GM18508 (cell line): Measurements from ENCODE around the gene KIR2DL3.
"Not testable (repeated sequence)": the region's sequence is repeated elsewhere in the genome, so short reads cannot be mapped to it uniquely, and the experiment has no call there.

Source experiments
- ATAC-seq: cut with Tn5 transposase; IDR thresholded peaks from one replicate; pipeline ENCODE4 v1.9.1; 2021; ENCODE audit warnings: moderate number of reproducible peaks; ENCODE audit not compliant: insufficient read depth, unreplicated experiment

The KIR2DL3 gene

GRCh38 chr19:54738306-54738705 is at the start of gene KIR2DL3:
Gene KIR2DL3, plus strand, starts transcription at chr19:54738513. Its CDS starts 33 bp downstream, at chr19:54738546.
- not testable (repeated sequence) for ATAC-seq

GRCh38 chr19:54691582-54692297 is 46.6 kb upstream of the KIR2DL3 start:
- no peak for ATAC-seq

DNA sequence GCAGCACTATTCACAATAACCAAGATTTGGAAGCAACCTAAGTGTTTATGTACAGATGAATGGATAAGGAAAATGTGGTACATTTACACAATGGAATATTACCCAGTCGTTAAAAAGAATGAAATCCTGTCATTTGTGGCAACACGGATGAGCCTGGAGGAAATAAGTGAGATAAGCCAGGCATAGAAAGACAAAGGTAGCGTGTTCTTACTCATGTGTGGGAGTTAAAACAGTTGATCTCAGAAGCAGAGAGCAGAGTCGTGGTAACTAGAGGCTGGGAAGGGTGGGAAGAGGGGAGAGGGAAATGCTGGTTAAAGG is 46.1 kb upstream of the KIR2DL3 start:
- no peak for ATAC-seq

DNA sequence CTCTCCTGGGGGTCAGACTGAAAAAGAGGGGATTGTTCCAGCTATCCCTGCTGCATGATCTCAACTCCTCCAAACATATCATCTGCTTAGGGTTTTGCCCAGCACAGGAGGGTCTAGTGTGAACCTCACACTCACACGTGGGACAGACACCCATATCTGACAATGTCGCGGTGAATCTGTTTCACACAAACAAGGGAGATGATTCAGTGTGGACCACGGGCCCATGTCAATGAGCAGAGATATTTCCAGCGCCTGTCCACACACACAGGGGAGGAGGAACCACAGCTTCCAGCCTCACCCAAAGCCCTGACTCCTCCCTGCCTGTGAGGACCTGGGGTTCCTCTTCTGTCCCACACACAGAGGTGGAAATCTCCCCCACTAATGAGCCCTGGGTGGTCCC is 43.7 kb upstream of the KIR2DL3 start:
- ATAC-seq = no peak

DNA sequence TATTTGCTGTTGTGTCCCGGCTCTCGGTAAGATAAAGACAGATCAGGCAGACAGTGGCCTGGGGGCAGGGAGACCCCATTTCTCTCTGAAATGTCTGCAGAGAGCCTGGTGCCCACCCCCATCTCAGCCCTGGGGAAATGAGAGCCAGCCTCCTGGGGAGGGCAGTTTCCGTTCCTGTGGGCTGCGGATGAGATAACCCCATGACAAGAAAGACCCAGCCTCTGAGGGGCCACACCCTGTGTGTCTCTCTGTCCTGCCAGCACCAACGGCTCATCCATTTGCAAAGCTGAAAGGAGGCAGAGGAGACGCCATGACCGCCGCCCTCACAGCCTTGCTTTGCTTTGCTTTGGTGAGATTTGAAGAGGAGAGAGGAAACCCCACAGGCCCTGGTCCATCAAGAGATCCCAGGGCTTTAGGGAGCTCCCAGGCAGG is 42.2 kb upstream of the KIR2DL3 start:
- no peak for ATAC-seq

DNA sequence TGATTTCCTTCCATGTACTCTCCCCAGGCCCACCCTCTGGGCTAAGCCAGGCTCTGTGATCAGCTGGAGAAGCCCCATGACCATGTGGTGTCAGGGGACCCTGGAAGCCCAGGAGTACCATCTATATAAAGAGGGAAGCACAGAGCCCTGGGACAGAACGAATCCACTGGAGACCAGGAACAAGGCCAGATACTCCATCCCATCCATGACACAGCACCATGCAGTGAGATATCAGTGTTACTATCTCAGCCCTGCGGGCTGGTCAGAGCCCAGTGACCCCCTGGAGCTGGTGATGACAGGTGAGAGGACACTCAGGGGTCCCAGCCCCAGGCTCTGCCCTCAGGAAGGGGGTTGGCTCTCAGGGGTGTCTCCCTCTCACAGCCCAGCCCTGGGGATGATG is 41.5 kb upstream of the KIR2DL3 start:
- no peak for ATAC-seq

DNA sequence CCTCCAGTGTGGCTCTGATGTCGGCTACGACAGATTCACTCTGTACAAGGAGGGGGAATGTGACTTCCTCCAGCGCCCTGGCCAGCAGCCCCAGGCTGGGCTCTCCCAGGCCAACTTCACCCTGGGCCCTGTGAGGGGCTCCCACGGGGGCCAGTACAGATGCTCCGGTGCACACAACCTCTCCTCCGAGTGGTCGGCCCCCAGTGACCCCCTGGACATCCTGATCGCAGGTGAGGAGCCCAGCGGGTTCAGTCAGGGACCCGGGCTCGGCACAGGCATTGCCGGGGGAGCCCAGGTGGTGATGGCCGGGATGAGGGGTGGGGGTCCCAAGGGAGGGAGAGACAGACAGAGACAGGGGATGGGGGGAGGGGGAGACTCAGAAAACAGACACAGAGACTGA is 40.6 kb upstream of the KIR2DL3 start:
- not testable (repeated sequence) for ATAC-seq

GRCh38 chr19:54704928-54705327 is 33.4 kb upstream of the KIR2DL3 start:
- ATAC-seq = no peak

GRCh38 chr19:54707962-54708361 is 30.4 kb upstream of the KIR2DL3 start:
- ATAC-seq = no peak

DNA sequence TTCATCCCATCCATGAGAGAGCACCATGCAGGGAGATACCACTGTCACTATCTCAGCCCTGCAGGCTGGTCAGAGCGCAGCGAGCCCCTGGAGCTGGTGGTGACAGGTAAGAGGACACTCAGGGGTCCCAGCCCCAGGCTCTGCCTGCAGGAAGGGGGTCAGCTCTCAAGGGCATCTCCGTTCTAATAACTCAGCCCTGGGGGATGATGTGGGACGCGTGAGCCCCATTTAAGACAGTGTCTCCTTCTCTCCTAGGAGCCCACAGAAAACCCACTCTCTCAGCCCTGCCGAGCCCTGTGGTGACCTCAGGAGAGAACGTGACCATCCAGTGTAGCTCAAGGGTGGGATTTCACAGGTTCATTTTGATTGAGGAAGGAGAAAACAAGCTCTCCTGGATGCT is 29.5 kb upstream of the KIR2DL3 start:
- ATAC-seq = no peak

- ATAC-seq = no peak
Observed at GRCh38 chr19:54709212-54709948, 28.9 kb upstream of the KIR2DL3 start.

DNA sequence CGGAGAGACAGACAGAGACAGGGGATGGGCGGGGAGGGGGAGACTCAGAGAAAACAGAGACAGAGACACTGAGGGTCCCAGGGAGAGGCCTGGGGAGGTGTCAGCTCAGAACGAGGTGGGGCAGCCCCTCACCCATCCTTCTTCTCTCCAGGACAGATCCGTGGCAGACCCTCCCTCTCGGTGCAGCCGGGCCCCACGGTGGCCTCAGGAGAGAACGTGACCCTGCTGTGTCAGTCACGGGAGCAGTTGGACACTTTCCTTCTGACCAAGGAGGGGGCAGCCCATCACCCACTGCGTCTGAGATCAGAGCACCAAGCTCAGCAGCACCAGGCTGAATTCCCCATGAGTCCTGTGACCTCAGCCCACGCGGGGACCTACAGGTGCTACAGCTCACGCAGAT is 28.4 kb upstream of the KIR2DL3 start:
- ATAC-seq = not testable (repeated sequence)

DNA sequence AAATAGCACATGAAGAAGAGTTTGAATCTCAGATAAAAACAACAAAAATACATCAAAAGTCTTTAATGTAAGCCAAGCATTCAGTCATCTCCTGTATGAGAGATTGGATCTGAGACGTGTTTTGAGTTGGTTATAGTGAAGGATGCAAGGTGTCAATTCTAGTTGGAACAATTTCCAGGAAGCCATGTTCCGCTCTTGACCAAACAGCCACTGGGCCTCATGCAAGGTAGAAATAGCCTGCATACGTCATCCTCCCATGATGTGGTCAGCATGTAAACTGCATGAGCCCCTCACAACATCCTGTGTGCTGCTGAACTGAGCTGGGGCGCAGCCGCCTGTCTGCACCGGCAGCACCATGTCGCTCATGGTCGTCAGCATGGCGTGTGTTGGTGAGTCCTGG is 14.2 kb upstream of the KIR2DL3 start, which contains the start of gene KIR3DL3:
KIR3DL3 (plus strand) TSS at position 301 of the 400 bp plus-strand sequence; CDS start at position 356, 55 bp downstream.
- no peak for ATAC-seq

DNA sequence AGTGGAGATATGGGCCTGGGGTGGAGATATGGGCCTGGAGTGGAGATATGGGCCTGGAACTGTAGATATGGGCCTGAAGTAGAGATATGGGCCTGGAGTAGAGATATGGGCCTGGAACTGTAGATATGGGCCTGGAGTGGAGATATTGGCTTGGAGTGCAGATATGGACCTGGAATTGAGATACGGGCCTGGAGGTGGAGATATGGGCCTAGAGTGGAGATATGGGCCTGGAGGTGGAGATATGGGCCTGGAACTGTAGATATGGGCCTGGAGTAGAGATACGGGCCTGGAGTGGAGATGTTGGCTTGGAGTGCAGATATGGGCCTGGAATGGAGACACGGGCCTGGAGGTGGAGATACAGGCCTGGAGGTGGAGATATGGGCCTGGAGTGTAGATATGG is 13.7 kb upstream of the KIR2DL3 start:
- no peak for ATAC-seq

DNA sequence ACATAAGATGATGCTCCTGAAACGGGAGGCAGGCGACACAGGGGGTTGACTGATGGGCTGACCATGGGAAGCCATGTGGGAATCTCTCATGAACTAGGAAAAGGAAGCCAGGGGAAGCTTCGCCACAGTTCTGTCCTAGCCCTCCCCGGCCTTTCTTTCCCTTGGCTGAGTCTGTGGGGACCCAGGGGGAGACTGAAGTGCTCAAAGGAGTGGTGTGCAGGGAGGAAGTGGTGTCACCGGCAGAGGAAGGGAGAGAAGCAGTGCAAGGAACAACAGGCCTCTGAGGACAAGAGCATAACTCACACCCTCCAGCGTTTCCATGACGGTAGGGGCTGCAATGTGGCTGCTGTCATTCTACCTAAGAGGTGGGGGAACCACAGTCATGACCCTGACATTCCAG is 13.0 kb upstream of the KIR2DL3 start:
- ATAC-seq = no peak

DNA sequence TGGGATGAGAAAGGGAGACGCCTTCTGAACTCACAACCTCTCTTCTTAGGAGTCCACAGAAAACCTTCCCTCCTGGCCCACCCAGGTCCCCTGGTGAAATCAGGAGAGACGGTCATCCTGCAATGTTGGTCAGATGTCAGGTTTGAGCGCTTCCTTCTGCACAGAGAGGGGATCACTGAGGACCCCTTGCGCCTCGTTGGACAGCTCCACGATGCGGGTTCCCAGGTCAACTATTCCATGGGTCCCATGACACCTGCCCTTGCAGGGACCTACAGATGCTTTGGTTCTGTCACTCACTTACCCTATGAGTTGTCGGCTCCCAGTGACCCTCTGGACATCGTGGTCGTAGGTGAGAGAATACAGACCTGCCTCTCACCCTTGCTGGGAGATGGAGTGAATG is 10.8 kb upstream of the KIR2DL3 start:
- no peak for ATAC-seq

DNA sequence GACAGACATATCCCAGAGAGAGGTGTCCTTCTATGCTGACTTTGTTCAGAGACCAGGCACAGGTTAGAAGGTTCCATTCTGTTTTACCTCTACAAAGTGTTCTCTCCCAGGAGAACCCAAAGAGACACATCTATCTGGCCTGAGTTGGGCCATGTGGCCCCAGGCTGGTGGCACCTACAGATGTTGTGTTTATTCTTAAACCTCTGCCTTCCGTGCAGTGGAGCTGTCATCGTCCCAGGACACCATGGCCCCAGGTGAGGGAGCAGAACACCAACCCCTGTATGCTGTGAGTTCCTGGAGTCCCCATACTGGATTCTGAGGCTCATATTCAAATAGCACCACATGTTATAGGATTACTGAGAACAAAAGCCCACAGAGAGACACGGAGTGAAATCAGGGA is 10.1 kb upstream of the KIR2DL3 start:
- no peak for ATAC-seq

GRCh38 chr19:54729416-54730188 is 8.7 kb upstream of the KIR2DL3 start:
- no peak for ATAC-seq

GRCh38 chr19:54731191-54731590 is 7.1 kb upstream of the KIR2DL3 start:
- ATAC-seq = no peak

DNA sequence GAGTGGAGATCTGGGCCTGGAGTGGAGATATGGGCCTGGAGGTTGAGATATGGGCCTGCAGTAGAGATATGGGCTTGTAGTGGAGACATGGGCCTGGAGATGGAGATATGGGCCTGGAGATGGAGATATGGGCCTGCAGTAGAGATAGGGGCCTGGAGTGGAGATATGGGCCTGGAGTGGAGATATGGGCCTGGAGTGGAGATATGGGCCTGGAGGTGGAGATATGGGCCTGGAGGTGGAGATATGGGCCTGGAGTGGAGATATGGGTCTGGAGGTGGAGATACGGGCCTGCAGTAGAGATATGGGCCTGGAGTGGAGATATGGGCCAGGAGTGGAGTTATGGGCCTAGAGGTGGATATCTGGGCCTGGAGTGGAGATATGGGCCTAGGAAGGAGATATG is 402 bp downstream of the KIR2DL3 start:
- ATAC-seq = no peak
